ENCODE data around the gene POLR1C. TPM values are rescaled to one million over a fixed set of nuclear protein-coding genes. Genes with fewer than 3 reads are reported as not detected.
A peak's percentile ranks its signal among the peaks of the same experiment; 100 is the strongest.
"Not testable (repeated sequence)": the region's sequence is repeated elsewhere in the genome, so short reads cannot be mapped to it uniquely, and the experiment has no call there.

POLR1C gene
- total RNA-seq: 10 to 100 TPM in 3 of 4 donors, 1 to 10 TPM in 1; 7.4 to 24.7 (median 15.5) TPM

- H3K27ac ChIP-seq: peak within 1 kb of the TSS; percentile 89 to 93 (median 92)
- no peaks in the 10 kb centered on the region for H3K27me3 ChIP-seq
- peak within 1 kb of the TSS; percentile 60 to 87 (median 78) for H3K4me3 ChIP-seq
- peak; percentile 70 for TF ChIP-seq POLR2A (IDR thresholded peaks at IDR 0.05)
- TF ChIP-seq CTCF (IDR thresholded peaks at IDR 0.05): no peak
- peak; percentile 48 to 72 (median 63) for TF ChIP-seq POLR2AphosphoS5 (IDR thresholded peaks at IDR 0.05)
- no peak for TF ChIP-seq EP300 (IDR thresholded peaks at IDR 0.05; ENCODE audit: low read depth)
- no peaks in the 10 kb centered on the region for H3K9me3 ChIP-seq
- H3K36me3 ChIP-seq: peaks cover 0 to 29% (median 11%) of the 10 kb centered on the region in 4 donors
- in situ Hi-C loops (cut with MboI; ENCODE audit: low pct_ligation_motif_present in 1 of 4, low pct_unique_long_range_greater_than_20kb in 1 of 4, low sequenced_read_pairs in 3 of 4): no loop called here
- peak; percentile 98 for DNase-seq
- 0% methylated on average over 5 to 57 of the region's 57 CpGs for WGBS, 2 donors (ENCODE audit: low coverage in 1 of 2)
- intact Hi-C loops (cut with DNase I; ENCODE audit: low total_unique reads): no loop called here
- peaks cover 24 to 36% (median 28%) of the 10 kb centered on the region in 4 donors for H3K4me1 ChIP-seq
These were observed at the start of gene POLR1C, which contains the start of gene YIPF3 for GRCh38 chr6:43516697-43517504. POLR1C (plus strand) TSS chr6:43517089; CDS start chr6:43517110, 21 bp downstream. YIPF3 (minus strand) TSS chr6:43516926; CDS start chr6:43516807, 119 bp downstream.

- DNase-seq; H3K36me3 ChIP-seq; H3K4me3 ChIP-seq; intact Hi-C loops (cut with DNase I; ENCODE audit: low total_unique reads); H3K4me1 ChIP-seq; H3K9me3 ChIP-seq; in situ Hi-C loops (cut with MboI; ENCODE audit: low pct_ligation_motif_present in 1 of 4, low pct_unique_long_range_greater_than_20kb in 1 of 4, low sequenced_read_pairs in 3 of 4); H3K27ac ChIP-seq: not testable (repeated sequence)
- H3K27me3 ChIP-seq: peaks cover 39% of the 10 kb centered on the region
- 51 to 60% methylated on average over 4 to 5 of the region's 5 CpGs for WGBS, 2 donors (ENCODE audit: low coverage in 1 of 2)
These were observed 49.6 kb upstream of the POLR1C start for GRCh38 chr6:43467265-43467664.

- no peak for DNase-seq
- intact Hi-C loops (cut with DNase I; ENCODE audit: low total_unique reads): no loop called here
- no peak overlapping the region for H3K4me3 ChIP-seq
- in situ Hi-C loops (cut with MboI; ENCODE audit: low pct_ligation_motif_present in 1 of 4, low pct_unique_long_range_greater_than_20kb in 1 of 4, low sequenced_read_pairs in 3 of 4): no loop called here
- TF ChIP-seq EP300 (IDR thresholded peaks at IDR 0.05; ENCODE audit: low read depth) (no peak), POLR2A (IDR thresholded peaks at IDR 0.05) (no peak), CTCF (IDR thresholded peaks at IDR 0.05) (no peak), POLR2AphosphoS5 (IDR thresholded peaks at IDR 0.05) (no peak)
- H3K4me1 ChIP-seq: no peaks in the 10 kb centered on the region
- 84 to 85% methylated on average over 4 of the region's 4 CpGs for WGBS, 2 donors (ENCODE audit: low coverage in 1 of 2)
- no peak overlapping the region for H3K27ac ChIP-seq
- H3K27me3 ChIP-seq: peaks cover 34% of the 10 kb centered on the region
- H3K36me3 ChIP-seq: no peaks in the 10 kb centered on the region
- no peaks in the 10 kb centered on the region for H3K9me3 ChIP-seq
These were observed 49.1 kb upstream of the POLR1C start for GRCh38 chr6:43467752-43468151.

GRCh38 chr6:43468240-43468639 is 48.6 kb upstream of the POLR1C start:
- no peak for TF ChIP-seq CTCF (IDR thresholded peaks at IDR 0.05)
- no peak for TF ChIP-seq POLR2AphosphoS5 (IDR thresholded peaks at IDR 0.05)
- no peak for TF ChIP-seq POLR2A (IDR thresholded peaks at IDR 0.05)
- no peak for TF ChIP-seq EP300 (IDR thresholded peaks at IDR 0.05; ENCODE audit: low read depth)
- H3K4me3 ChIP-seq: no peak overlapping the region
- 71 to 78% methylated on average over 1 to 4 of the region's 4 CpGs for WGBS, 2 donors (ENCODE audit: low coverage in 1 of 2)
- DNase-seq: no peak
- peaks cover 29% of the 10 kb centered on the region for H3K27me3 ChIP-seq
- no peaks in the 10 kb centered on the region for H3K36me3 ChIP-seq
- no peaks in the 10 kb centered on the region for H3K9me3 ChIP-seq
- intact Hi-C loops (cut with DNase I; ENCODE audit: low total_unique reads): no loop called here
- in situ Hi-C loops (cut with MboI; ENCODE audit: low pct_ligation_motif_present in 1 of 4, low pct_unique_long_range_greater_than_20kb in 1 of 4, low sequenced_read_pairs in 3 of 4): no loop called here
- no peaks in the 10 kb centered on the region for H3K4me1 ChIP-seq
- H3K27ac ChIP-seq: no peak overlapping the region

Measured in transverse colon (tissue), 4 donors.